ENCODE measurements around the gene VWF.
"Not testable (repeated sequence)": the region's sequence is repeated elsewhere in the genome, so short reads cannot be mapped to it uniquely, and the experiment has no call there.

Gene VWF

DNA sequence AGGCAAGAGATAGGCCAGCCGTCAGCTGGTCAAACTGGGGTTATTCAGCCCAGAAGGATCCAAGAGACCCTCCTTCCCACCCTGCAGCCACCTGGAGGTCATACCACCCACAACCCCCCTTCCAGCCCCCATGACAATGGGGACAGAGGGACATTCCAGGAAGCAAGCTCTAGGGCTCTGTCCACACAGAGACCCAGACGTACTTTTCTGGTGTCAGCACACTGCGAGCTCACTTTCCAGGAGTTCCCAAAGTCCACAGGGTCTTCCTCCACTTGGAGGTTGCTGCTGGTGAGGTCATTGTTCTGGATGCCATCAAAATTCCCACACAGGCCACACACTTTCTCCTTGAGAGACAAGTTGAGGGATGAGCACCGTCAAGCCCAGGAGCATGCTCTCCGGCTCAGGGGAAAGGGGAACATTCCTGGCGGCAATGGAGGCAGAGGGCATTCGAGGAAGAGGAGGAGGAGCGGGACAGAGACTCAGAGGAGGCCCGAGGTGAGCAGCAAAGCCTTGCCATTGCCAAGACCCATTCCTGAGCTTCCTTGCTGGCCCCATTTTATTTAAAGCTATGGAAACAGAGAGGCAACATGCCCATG, 98.7 kb downstream of the VWF start:
- DNase-seq = not testable (repeated sequence)

DNA sequence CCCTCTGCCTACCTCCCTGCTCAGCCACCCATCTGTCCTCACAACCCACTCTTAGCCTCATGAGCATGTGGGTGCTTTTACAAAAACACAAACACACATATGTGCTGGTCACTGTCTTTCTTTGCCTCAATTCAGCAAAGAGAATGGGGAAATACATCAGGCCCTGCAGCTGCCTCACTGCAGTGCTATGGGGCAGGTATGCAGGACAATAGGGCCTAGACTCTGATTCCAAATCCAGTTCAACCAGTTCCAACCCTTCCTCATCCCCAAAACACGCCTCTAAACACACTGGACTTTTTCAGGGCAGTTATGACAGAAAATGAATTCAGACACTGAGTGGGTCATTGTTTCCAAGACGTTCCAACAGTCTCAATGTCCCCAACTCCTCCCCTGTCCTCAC, 100.4 kb downstream of the VWF start:
- DNase-seq = not testable (repeated sequence)

DNA sequence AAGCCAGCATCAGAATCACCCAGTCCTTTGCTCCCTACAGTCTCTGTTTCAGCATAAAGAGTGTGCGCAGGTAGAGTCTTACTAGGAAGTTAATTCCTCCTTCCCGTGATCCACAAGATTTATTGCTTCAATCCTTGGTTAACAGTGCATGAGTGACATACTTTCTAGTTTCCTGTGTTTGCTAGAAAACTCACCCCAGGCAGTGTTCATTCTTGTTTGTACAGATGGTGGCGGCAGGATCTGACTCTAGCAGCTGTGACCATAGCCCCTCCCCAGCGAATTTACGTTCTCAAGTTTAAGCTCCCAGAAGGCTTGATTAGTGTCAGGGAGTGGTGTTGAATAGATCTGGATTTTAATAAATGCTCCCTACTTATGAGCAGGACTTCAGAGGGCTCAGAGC, 103.5 kb downstream of the VWF start:
- DNase-seq = no peak

DNA sequence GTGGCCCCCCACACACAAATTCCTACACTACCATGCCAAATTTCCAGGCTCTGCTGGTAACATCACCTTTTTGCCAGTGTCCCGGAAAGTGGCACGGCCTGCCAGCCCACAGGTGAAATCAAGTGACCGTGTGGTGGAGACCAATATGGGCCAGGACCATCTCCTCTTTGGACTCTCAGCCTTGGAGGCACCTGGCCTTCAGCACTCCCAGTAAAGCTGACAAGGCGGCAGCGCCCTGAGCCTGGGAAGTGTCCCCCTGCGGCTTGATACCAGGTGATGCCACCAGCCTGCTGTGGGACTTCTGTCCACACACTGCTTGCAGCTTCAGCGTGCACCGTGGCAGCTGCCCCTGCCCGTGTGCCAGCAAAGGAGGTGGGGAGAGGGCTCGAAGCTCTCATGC, 104.0 kb downstream of the VWF start:
- DNase-seq = not testable (repeated sequence)

DNA sequence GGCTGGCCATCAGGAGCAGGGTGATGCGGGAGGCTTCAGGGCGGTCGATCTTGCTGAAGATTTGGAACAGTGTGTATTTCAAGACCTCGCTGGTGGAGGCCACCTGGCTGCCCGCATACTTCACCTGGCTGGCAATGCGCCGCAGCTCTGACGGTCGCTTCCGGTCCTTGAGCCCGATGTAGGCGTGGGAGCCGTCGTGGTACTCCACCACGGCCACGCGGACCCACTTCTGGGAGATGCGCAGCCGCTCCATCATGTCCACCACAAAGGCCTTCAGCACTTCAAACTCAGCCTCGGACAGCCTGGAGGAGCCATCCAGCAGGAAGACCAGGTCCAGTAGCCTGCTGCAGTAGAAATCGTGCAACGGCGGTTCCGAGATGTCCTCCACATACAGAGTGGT, 105.2 kb downstream of the VWF start:
- DNase-seq = not testable (repeated sequence)

DNA sequence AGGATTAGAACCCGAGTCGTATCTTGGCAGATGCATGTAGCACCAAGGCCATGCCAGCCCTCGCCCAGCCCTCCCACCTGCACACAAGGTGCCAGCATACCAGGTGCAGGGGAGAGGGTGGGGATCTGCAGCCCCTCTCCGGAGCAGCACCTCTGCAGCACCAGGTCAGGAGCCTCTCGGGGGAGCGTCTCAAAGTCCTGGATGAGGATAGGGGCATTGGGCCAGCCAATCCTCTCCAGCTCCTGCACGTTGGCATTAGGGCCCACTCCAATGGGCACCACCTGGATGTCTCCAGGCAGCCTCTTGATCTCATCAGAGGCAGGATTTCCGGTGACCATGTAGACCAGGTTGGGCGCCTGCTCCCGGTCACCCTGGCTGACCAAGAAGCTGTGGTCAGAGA, 106.2 kb downstream of the VWF start:
- DNase-seq = no peak

DNA sequence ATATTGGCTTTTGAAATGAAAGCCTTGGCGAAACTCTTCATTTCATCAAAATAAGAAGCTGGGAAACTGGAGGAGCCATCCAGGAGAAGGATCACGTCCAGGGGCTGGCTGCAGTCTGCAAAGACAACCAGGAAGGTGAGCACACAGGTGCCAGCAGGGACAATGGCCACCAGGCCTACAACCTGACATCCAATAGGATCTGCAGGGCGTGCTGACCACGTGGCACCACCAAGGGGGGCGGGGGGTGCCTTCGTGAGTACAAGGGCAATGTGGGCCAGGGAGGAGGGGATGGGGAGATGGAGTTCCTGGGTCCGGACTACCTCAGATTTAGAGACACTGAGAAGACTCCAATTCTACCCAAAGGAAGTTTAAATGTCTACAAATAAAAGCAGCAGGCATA, 107.7 kb downstream of the VWF start:
- DNase-seq = no peak

DNA sequence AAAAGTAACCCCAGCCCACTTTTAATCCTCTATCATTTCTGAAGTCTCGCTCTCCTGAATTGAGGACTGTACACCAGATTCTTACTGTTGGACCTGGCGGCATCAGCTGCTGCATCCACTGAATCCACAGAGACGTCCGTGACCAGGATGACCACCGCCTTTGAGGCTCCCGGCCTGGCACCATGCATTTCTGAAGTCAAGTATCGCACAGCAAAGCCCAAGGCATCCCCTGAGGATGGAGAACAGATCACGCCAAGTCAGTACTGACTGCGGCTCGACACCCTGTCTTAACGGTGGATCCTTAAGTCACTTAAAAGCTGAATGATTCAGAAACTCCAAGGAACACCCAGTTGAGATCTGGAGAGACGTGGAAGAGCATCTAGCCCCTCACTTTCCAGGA, 108.5 kb downstream of the VWF start:
- not testable (repeated sequence) for DNase-seq

DNA sequence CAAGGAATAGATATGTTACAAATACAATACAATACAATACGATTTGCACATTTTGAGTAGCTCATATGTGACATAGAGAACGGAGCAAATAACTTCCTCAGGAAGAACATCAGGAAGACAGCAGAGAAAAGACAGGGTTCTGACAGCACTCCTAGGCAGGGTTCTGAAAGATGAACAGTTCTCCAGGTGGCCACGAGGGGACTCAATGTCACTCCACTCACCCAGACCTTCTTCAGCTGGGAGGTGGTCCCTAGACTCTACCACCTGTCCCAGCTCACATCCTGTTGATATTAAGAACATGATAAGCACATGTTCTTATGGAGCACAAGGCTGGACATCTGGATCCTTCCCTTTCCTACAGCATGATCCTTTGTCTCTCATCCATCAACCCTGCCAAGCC, 109.2 kb downstream of the VWF start:
- not testable (repeated sequence) for DNase-seq

DNA sequence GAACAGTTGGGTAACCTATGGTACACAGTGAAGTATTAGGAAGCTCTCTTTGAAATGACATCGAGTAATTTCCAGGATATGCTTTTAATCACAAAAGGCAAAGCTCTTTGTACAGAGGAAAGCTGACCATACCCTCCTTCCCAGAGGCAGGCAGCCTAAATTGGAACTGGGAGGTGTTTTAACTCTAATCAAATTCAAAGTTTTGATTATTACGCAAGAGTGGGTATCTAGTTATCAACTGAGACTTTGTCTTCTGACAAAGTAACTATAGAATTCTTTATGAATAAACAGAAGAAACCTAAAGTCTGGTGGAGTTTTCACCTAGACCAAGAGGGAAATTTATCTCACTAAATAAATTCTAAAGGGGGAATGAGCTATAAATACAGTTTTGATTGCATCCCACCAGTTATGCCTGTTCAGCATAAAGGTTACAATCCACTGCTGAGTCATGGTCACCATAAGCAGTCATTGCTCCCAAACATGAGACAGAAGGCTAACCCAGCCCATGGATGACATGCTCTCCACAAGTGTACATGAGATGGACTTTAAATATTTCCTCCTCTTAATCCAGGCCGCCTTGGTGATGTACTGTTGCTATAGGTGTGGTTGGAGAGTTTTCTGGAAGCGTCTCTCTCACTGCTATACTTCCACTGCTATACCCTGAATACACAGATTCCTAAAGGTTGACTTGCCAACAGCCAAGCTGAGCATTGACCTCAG, 113.7 kb downstream of the VWF start:
- not testable (repeated sequence) for DNase-seq

DNA sequence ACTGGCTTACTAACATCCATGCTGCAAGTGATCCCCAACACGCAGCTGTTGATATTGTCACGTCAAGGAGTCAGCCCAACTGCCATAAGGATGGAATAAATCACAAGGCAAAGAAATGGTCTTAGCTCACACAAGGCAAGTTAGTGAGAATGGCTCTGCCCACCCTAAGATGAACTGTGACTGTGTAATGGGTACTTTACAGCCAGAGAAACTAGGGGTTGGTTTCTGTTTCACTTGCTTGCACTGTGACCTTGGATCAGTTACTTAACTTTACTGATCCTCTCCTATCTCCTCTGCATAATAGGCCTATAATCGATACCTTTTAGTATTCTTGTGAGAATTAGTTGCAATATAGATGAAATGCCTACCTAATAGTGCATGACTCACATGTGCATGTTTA, 127.2 kb downstream of the VWF start:
- no peak for DNase-seq

DNA sequence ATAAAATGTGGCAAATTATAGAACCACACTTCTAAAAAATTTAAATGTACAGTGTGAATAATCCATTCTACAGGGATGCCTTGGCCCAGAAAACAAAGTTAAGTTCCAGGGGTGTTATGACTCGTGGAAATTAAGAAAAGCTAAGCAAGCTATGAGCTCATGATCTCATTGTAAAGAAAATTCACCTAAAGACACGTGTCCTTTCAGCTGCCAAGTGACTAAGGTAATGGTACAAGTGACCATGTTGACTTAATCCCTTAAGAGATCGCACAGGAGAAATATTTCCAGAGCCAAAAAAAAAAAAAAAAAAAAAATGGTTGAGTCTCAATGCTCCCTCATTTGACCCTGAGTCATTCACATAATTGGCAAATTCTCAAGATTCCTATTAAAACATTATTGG, 128.0 kb downstream of the VWF start:
- no peak for DNase-seq

DNA sequence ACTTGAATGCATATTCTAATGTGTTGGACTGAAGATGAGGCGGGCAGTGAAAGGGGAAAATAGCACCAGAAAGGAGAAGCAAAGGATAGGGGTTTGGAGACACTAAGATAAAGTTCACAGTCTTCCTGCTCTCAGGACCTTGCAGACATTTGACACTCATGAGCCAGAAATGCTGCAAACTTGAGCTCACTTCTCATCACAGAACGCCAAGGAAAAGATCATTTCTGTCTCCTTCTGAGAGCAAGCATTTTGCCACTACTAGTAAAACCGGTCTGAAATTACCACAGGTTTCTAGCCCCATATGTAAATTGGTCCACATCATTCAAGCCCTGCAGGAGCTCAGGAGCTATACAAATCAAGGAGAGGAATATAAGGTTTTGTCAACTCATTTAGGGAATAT, 134.8 kb downstream of the VWF start:
- DNase-seq = no peak

DNA sequence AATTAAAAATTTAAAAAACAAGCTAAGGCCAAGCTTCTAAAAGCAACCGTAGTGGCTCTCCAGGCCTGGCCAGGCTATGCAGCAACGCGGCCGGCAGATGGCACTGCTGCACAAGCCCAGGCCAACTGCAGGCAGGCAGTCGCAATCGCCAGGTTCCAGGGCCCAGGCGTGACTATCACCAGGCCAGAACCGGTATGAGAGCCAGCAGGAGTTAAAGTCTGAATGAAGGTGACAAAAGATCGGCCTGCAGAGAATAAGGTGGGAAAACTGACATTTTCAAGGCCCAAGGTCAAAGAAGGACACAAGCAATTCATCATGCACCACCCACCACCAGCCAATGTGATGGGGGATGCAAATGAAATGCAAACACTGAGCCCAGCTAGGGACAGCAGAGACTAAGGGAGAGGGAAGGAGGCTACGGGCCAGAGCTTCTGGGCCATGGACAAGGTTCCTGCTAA, 135.8 kb downstream of the VWF start:
- peak; percentile 35 for DNase-seq

DNA sequence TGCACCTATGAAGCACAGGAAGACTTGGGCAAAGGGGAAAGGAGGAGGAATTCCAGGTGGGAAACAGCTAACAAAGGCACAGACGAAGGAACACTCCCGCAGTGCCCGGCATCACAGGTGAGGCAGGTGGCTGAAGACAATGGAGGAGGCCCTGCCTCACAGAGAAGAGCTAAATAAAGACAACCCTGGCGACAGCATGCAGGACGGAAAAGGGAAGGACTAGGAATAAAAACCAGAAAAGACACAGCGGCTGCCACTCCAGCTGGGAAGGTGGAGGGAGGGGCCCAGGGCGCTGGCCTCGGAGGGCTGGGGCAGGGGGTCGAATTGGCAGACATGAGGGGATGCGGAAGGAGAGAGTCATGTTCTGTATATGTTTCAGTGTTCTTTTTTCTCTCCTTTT, 136.4 kb downstream of the VWF start:
- no peak for DNase-seq

DNA sequence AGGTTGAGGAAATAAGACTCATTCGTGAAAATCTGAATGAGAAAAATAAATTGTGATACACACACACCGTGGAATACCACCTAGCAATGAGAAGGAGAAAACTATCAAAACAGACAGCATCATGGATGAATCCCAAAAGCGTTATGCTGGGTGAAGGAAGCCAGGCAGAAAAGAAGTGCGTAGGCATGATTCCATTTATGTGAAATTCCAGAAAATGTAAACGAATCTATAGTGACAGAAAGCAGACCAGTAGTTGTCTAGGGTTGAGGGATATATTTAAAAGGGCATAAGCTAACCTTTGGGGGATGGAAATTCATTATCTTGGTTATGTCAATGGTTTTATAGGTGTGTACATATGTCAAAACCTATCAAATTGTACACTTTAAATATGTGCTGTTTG, 136.9 kb downstream of the VWF start:
- no peak for DNase-seq

DNA sequence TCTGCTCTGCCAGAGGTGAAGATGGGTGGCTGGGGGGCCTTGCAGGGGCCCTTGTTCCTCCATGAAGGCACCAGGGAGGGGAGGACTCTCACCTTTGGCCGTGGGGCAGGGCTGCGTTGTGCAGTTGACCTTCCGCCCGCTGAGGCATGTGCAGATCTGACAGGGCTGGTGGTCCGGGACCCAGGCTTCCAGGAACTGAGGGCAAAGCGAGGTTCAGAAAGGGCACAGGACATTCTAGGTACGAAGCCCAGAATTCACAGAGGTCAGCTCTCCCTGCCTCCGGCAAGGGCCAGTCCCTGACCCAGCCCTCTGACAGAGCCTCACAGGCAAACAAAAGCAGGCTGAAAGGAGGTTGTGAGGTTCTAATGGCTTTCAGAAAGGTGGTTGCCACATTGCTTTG, 139.0 kb downstream of the VWF start:
- DNase-seq = no peak

DNA sequence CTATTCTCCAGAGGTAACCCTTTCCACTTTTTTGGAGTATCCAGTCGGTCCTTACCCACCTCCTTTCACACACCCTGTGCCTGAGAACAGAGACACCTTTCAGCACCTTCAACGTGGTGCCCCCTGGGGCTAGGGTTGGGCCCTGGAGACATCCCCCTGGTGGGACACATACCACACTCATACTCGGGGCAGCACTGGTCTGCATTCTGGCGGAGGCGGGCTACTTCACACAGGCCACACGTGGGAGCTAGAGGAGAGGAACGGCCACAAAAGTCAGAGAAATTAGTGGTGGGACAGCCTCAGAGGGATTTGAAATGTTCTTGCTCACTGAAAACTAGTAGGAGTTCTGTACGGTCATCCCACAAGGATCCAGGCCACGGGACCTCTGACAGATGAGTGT, 139.6 kb downstream of the VWF start:
- DNase-seq = no peak

DNA sequence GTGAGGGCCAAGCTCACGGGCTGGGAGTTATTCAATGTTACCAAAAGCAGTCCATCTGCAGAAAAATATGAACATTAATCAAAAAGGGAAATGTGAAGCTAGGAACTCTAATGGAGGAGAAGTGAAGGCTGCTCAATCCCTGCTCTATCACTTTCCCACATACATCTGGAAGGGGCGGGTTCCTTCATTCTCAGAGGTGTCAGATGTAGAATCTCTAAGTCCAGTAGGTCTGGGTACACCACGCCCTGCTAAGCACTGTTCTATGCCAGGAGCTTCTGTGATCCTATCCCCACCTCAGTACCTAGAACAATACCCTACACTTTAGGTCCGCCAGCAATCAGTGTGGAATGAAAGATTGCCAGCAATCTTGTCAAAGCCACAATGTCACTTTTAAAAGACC, 142.4 kb downstream of the VWF start:
- DNase-seq = no peak

DNA sequence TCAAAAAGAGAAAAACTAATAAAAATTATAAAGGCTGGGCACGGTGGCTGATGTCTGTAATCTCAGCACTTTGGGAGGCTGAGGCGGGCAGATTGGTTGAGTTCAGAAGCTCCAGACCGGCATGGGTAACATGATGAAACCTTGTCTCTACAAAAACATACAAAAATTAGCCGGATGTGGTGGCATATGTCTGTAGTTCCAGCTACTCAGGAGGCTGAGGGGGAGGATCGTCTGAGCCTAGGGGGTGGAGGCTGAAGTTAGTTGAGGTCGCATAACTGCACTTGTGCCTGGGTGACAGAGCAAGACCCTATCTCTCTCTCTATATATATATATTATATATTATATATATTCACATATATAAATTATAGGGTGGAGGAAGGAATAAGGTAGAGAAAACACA, 146.9 kb downstream of the VWF start:
- no peak for DNase-seq

DNA sequence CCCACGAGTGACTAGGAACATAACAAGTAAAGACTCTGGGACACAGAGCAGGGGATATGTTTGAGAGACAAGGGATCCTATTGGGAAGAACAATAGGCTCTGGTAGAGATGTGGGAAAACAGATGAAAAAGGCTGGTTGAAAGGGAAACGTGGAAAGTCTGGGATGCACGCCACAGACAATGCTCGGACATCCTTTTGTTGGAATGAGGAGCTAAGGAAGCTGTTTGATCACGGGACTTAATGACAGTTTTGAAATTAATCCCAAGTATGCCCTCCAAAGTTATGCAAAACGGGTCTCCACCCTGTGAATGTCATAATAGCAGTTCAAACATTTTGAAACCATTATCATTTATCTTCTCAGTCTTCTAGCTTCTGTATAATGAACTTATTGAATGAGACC, 147.8 kb downstream of the VWF start:
- no peak for DNase-seq

DNA sequence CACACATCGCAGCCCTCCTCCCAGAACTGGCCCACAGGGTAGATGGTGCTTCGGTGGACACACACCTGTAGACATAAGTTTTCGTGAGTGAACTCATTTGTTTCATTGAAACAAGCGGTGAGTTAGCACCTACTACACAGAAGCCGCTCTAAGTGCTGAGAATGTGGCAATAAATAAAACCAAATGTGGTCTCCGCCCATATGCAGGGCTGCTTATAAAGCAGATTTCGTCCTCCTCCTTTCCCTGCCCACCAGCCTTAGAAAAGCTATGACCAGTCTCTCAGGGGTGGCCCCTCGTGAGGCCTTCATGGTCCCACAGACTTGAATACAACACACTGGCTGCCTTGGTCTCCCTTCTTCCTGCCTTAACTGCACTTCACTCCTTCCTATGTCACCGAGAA, 148.3 kb downstream of the VWF start:
- no peak for DNase-seq

DNA sequence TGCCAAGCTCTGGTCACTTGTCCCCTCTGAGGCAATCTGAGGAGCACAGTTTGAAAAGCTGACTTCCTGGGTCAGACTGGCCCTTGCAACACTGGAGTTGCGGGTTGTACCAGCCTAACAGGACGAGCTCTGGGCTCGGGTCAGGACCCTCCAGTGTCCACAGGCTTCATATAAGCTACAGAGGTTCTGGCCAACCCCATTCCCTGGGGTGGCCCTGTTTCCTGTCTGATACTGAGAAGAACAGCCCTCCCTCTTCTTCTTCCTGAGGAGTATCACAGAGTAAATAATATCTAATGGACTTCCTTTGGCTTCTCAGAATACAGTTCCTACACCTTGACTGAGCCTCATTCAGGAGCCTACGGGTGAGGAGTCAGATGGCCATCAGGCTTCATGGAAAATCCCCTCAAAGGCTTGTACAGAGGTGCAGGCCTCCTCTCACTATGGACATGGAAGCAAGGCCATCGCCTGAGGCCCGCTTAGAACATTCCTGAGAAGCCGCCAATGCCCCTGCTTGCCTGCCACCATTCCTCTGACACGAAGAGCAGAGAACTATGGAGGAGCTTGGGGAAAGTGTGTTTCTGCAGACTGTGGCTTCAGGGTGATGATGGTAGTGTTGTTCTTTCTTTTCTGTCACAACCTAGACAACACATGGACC, 150.9 kb downstream of the VWF start:
- DNase-seq = no peak

DNA sequence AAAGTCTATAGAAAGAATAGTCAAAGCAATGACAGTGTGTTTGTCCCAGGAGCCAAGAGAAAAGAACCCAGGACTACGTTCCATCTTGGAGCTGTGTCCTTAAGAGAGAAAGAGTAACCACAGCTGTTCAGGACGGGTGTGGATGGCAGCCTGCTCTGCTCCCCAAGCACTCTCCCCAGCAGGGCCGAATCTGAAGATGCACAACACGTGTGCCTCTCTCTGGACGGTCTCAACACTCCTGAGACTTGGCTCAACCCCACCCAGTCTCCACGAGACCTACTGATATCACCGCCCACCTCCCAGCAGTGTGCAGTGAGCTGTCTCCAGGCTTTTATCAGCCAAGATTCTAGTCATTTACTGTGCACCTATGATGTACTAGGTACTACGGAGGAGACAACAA, 152.1 kb downstream of the VWF start:
- no peak for DNase-seq

All from NCI-H510A (cell line).